ENCODE measurements around the gene GZF1.
"Not testable (repeated sequence)": the region's sequence is repeated elsewhere in the genome, so short reads cannot be mapped to it uniquely, and the experiment has no call there.

The GZF1 gene

GRCh38 chr20:23347791-23348190 lies 14.2 kb upstream of the GZF1 start:
- no peak for DNase-seq

- not testable (repeated sequence) for DNase-seq
Measured at GRCh38 chr20:23348510-23348909, 13.5 kb upstream of the GZF1 start.

GRCh38 chr20:23349338-23350195 lies 12.4 kb upstream of the GZF1 start:
- peak; percentile 50 to 68 for DNase-seq

GRCh38 chr20:23350196-23350903 lies 11.6 kb upstream of the GZF1 start, which contains the start of gene NXT1:
Gene NXT1 (plus strand): TSS chr20:23350791. CDS start chr20:23354042, 3,251 bp downstream.
- DNase-seq, result peak; percentile 98 to 99

GRCh38 chr20:23350904-23351838 lies 10.8 kb upstream of the GZF1 start:
- peak; percentile 5 to 50 for DNase-seq

GRCh38 chr20:23356203-23356602 lies 5.8 kb upstream of the GZF1 start:
- no peak for DNase-seq

GRCh38 chr20:23357767-23358562 lies 4.0 kb upstream of the GZF1 start:
- peak; percentile 99 for DNase-seq

- no peak for DNase-seq
Measured at GRCh38 chr20:23358563-23358906, 3.4 kb upstream of the GZF1 start.

GRCh38 chr20:23358923-23359593 lies 2.9 kb upstream of the GZF1 start:
- DNase-seq, result no peak

- DNase-seq, result no peak
Measured at GRCh38 chr20:23360531-23360930, 1.5 kb upstream of the GZF1 start.

GRCh38 chr20:23361119-23361475 lies 885 bp upstream of the GZF1 start:
- DNase-seq, result no peak

GRCh38 chr20:23362392-23363256 lies 642 bp downstream of the GZF1 start:
- DNase-seq, result no peak

GRCh38 chr20:23363257-23363649 lies 1.3 kb downstream of the GZF1 start:
- DNase-seq, result no peak

GRCh38 chr20:23365390-23366165 lies 3.6 kb downstream of the GZF1 start:
- DNase-seq, result no peak

- no peak for DNase-seq
Measured at GRCh38 chr20:23366384-23366783, 4.4 kb downstream of the GZF1 start.

- DNase-seq, result no peak
Measured at GRCh38 chr20:23367770-23368169, 5.8 kb downstream of the GZF1 start.

GRCh38 chr20:23368316-23369071 lies 6.5 kb downstream of the GZF1 start:
- DNase-seq, result no peak

- DNase-seq, result no peak
Measured at GRCh38 chr20:23369072-23369823, 7.3 kb downstream of the GZF1 start.
